Hepatocyte (in vitro differentiated cells): ENCODE data around the gene LRRC4. TPM values are rescaled to one million over a fixed set of nuclear protein-coding genes. Genes with fewer than 3 reads are reported as not detected.

ENCODE experiments used
- DNase-seq: peaks from one replicate; pipeline ENCODE4 v3.0.0-alpha.2; 2016; ENCODE audit warnings: low spot score
- H2AFZ ChIP-seq: fragments of 200-600 bp; sonication (generic); 2 replicates; pipeline ENCODE4 v1.6.0; 2016; ENCODE audit warnings: antibody characterized with exemption, mild to moderate bottlenecking
- H3K27ac ChIP-seq: fragments of 200-600 bp; sonication (generic); 2 replicates; pipeline ENCODE4 v1.5.1; 2016; ENCODE audit warnings: mild to moderate bottlenecking
- H3K27me3 ChIP-seq: fragments of 200-600 bp; sonication (generic); 2 replicates; pipeline ENCODE4 v1.6.1; 2016
- H3K36me3 ChIP-seq: fragments of 200-600 bp; sonication (generic); replicated peaks from 2 replicates; pipeline ENCODE4 v1.5.1; 2016; ENCODE audit warnings: low read depth; ENCODE audit not compliant: insufficient read depth
- H3K4me1 ChIP-seq: fragments of 200-600 bp; sonication (generic); 2 replicates; pipeline ENCODE4 v1.5.1; 2016; ENCODE audit warnings: mild to moderate bottlenecking, moderate library complexity; ENCODE audit not compliant: insufficient read depth
- H3K4me2 ChIP-seq: fragments of 200-600 bp; sonication (generic); 2 replicates; pipeline ENCODE4 v1.6.0; 2016
- H3K4me3 ChIP-seq: fragments of 200-600 bp; sonication (generic); 2 replicates; pipeline ENCODE4 v1.5.1; 2016; ENCODE audit warnings: mild to moderate bottlenecking
- H3K79me2 ChIP-seq: fragments of 200-600 bp; sonication (generic); 2 replicates; pipeline ENCODE4 v1.6.0; 2017; ENCODE audit warnings: mild to moderate bottlenecking
- H3K9me2 ChIP-seq: fragments of 200-600 bp; sonication (generic); replicated peaks from 2 replicates; pipeline ENCODE4 v1.6.0; 2017; ENCODE audit warnings: mild to moderate bottlenecking; ENCODE audit not compliant: insufficient read depth
- H3K9me3 ChIP-seq: fragments of 200-600 bp; sonication (generic); 2 replicates; pipeline ENCODE4 v1.5.1; 2016; ENCODE audit warnings: low read depth, mild to moderate bottlenecking
- H4K20me1 ChIP-seq: fragments of 200-600 bp; sonication (generic); 2 replicates; pipeline ENCODE4 v1.6.0; 2016; ENCODE audit warnings: mild to moderate bottlenecking; ENCODE audit not compliant: insufficient read depth, poor library complexity, severe bottlenecking
- CTCF ChIP-seq: fragments of 200-600 bp; sonication (generic); IDR thresholded peaks from 2 replicates; pipeline ENCODE4 v1.5.1; 2016; ENCODE audit warnings: antibody characterized with exemption, mild to moderate bottlenecking; ENCODE audit not compliant: poor library complexity
- EZH2 ChIP-seq: fragments of 200-600 bp; sonication (generic); IDR thresholded peaks from 2 replicates; pipeline ENCODE4 v1.6.1; 2016; ENCODE audit warnings: antibody characterized with exemption, mild to moderate bottlenecking, borderline replicate concordance
- EZH2phosphoT487 ChIP-seq: fragments of 200-600 bp; sonication (generic); IDR thresholded peaks from one replicate; pipeline ENCODE4 v1.6.1; 2018; ENCODE audit warnings: antibody characterized with exemption, mild to moderate bottlenecking, low read depth, moderate library complexity; ENCODE audit not compliant: unreplicated experiment, severe bottlenecking
- WGBS: methylation state at CpG from one replicate; pipeline ENCODE4 v1.1.6; 2016; ENCODE audit warnings: low lambda C conversion rate; ENCODE audit errors: missing lambda C conversion rate; 5-methylcytosine and 5-hydroxymethylcytosine counted together
- polyA plus RNA-seq: library from polyadenylated mRNA; unstranded; fragments of >200 nt; fragmentation: Nextera tagmentation; extraction: Ambion mirVana; gene quantifications from 2 replicates; pipeline ENCODE4 v1.2.1, GENCODE V29; 2016
- total RNA-seq: library from RNA; depleted of rRNA; stranded (reverse); fragments of >200 nt; gene quantifications from 2 replicates; pipeline ENCODE4 v1.2.3, GENCODE V29; 2014

The LRRC4 gene
- total and polyA plus RNA-seq, 2 experiments from 2014 or later = 3.9 to 15.1 TPM

GRCh38 chr7:128025819-128026218, 5.4 kb downstream of the LRRC4 start:
- Histone ChIP-seq H4K20me1 (peaks cover 25% of the 10 kb centered on the region), H3K9me3 (no peaks in the 10 kb centered on the region), H3K4me1 (peaks cover 20% of the 10 kb centered on the region), H3K4me3 (no peak overlapping the region), H3K79me2 (peaks cover 59% of the 10 kb centered on the region), H3K27ac (no peak overlapping the region), H3K4me2 (no peak overlapping the region), H3K9me2 (no peaks in the 10 kb centered on the region), H3K36me3 (no peaks in the 10 kb centered on the region), H2AFZ (no peak overlapping the region), H3K27me3 (no peaks in the 10 kb centered on the region)
- WGBS = 92% methylated on average over 2 of the region's 2 CpGs
- no peak for TF ChIP-seq EZH2phosphoT487
- no peak for TF ChIP-seq CTCF
- TF ChIP-seq EZH2 = no peak
- no peak for DNase-seq

GRCh38 chr7:128025380-128025779, 5.9 kb downstream of the LRRC4 start:
- no peaks in the 10 kb centered on the region for H3K36me3 ChIP-seq
- H3K79me2 ChIP-seq = peaks cover 57% of the 10 kb centered on the region
- H3K9me2 ChIP-seq = no peaks in the 10 kb centered on the region
- no peaks in the 10 kb centered on the region for H3K9me3 ChIP-seq
- no peak overlapping the region for H3K4me2 ChIP-seq
- peaks cover 18% of the 10 kb centered on the region for H3K4me1 ChIP-seq
- H4K20me1 ChIP-seq = peaks cover 21% of the 10 kb centered on the region
- H2AFZ ChIP-seq = no peak overlapping the region
- TF ChIP-seq EZH2phosphoT487 (no peak), CTCF (no peak), EZH2 (no peak)
- 84% methylated on average over 6 of the region's 6 CpGs for WGBS
- no peak for DNase-seq
- H3K27me3 ChIP-seq = no peaks in the 10 kb centered on the region
- H3K4me3 ChIP-seq = no peak overlapping the region
- H3K27ac ChIP-seq = no peak overlapping the region

GRCh38 chr7:128024151-128024550, 7.1 kb downstream of the LRRC4 start:
- H3K27ac ChIP-seq = no peak overlapping the region

More at GRCh38 chr7:128024151-128024550, 7.1 kb downstream of the LRRC4 start:
- no peak for TF ChIP-seq EZH2phosphoT487
- no peak for TF ChIP-seq CTCF
- TF ChIP-seq EZH2 = no peak
- H3K4me3 ChIP-seq = no peak overlapping the region
- DNase-seq = no peak
- peaks cover 10% of the 10 kb centered on the region for H4K20me1 ChIP-seq
- no peaks in the 10 kb centered on the region for H3K9me2 ChIP-seq
- H3K4me1 ChIP-seq = peaks cover 15% of the 10 kb centered on the region
- peaks cover 50% of the 10 kb centered on the region for H3K79me2 ChIP-seq
- H3K27me3 ChIP-seq = no peaks in the 10 kb centered on the region
- H3K4me2 ChIP-seq = no peak overlapping the region
- no peaks in the 10 kb centered on the region for H3K36me3 ChIP-seq
- WGBS = 97% methylated on average over 3 of the region's 3 CpGs
- no peak overlapping the region for H2AFZ ChIP-seq
- no peaks in the 10 kb centered on the region for H3K9me3 ChIP-seq
